ENCODE measurements around the gene EOMES. TPM values are rescaled to one million over a fixed set of nuclear protein-coding genes. Genes with fewer than 3 reads are reported as not detected.
A peak's percentile ranks its signal among the peaks of the same experiment; 100 is the strongest.

EOMES gene
- total and polyA plus RNA-seq, 7 donors = 0.01 to 0.15 (median 0.07) TPM; not detected in 2

- WGBS, 3 donors = 0 to 1% (median 1%) methylated on average over 49 of the region's 49 CpGs
- peak; percentile 89 to 95 (median 94) for ATAC-seq
- DNase-seq = peak; percentile 70 to 83
- TF ChIP-seq, protein P1, sequence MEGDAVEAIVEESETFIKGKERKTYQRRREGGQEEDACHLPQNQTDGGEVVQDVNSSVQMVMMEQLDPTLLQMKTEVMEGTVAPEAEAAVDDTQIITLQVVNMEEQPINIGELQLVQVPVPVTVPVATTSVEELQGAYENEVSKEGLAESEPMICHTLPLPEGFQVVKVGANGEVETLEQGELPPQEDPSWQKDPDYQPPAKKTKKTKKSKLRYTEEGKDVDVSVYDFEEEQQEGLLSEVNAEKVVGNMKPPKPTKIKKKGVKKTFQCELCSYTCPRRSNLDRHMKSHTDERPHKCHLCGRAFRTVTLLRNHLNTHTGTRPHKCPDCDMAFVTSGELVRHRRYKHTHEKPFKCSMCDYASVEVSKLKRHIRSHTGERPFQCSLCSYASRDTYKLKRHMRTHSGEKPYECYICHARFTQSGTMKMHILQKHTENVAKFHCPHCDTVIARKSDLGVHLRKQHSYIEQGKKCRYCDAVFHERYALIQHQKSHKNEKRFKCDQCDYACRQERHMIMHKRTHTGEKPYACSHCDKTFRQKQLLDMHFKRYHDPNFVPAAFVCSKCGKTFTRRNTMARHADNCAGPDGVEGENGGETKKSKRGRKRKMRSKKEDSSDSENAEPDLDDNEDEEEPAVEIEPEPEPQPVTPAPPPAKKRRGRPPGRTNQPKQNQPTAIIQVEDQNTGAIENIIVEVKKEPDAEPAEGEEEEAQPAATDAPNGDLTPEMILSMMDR (IDR thresholded peaks at IDR 0.05) = peak; percentile 76
- intact Hi-C loops (cut with DNase I) = loop anchor here (2.0 to 10.0 kb wide), 4 partner anchors 572 to 616 kb away; no protein-coding TSS in a partner anchor
- no peaks in the 10 kb centered on the region for H3K9me3 ChIP-seq
- no peaks in the 10 kb centered on the region for H3K36me3 ChIP-seq (ENCODE audit: insufficient read depth in 1 of 2, low read depth in 1 of 2)
- peaks cover 0 to 76% (median 26%) of the 10 kb centered on the region in 3 donors for H3K27me3 ChIP-seq (ENCODE audit: insufficient read depth in 3 of 3, low read length in 2 of 3)
- no peak overlapping the region for H3K27ac ChIP-seq
- H3K4me1 ChIP-seq = peaks cover 19% of the 10 kb centered on the region
- H3K4me3 ChIP-seq = peak overlapping the region; percentile 73
Measured at GRCh38 chr3:27712136-27713077, 9.7 kb downstream of the EOMES start.

GRCh38 chr3:27708250-27708649, 13.9 kb downstream of the EOMES start:
- Histone ChIP-seq H3K27me3 (ENCODE audit: insufficient read depth in 3 of 3, low read length in 2 of 3) (peaks cover 0 to 36% (median 4%) of the 10 kb centered on the region in 3 donors), H3K4me1 (peaks cover 8% of the 10 kb centered on the region), H3K4me3 (no peak overlapping the region), H3K9me3 (no peaks in the 10 kb centered on the region), H3K27ac (no peak overlapping the region), H3K36me3 (ENCODE audit: insufficient read depth in 1 of 2, low read depth in 1 of 2) (no peaks in the 10 kb centered on the region)
- 24 to 49% (median 30%) methylated on average over 4 of the region's 4 CpGs for WGBS, 3 donors
- TF ChIP-seq, protein P1 (IDR thresholded peaks at IDR 0.05) = no peak
- intact Hi-C loops (cut with DNase I) = no loop called here
- ATAC-seq (no peak), DNase-seq (no peak)

GRCh38 chr3:27699067-27699466, 23.1 kb downstream of the EOMES start:
- TF ChIP-seq, protein P1 (IDR thresholded peaks at IDR 0.05) = no peak
- Histone ChIP-seq H3K4me3 (no peak overlapping the region), H3K9me3 (peaks cover 3% of the 10 kb centered on the region), H3K36me3 (ENCODE audit: insufficient read depth in 1 of 2, low read depth in 1 of 2) (no peaks in the 10 kb centered on the region), H3K27me3 (ENCODE audit: insufficient read depth in 3 of 3, low read length in 2 of 3) (no peaks in the 10 kb centered on the region), H3K4me1 (no peaks in the 10 kb centered on the region), H3K27ac (no peak overlapping the region)
- ATAC-seq = no peak
- intact Hi-C loops (cut with DNase I) = no loop called here
- WGBS, 3 donors = 82 to 87% (median 84%) methylated on average over 3 of the region's 3 CpGs
- DNase-seq = no peak

GRCh38 chr3:27696906-27697305, 25.2 kb downstream of the EOMES start:
- ATAC-seq = no peak

More at GRCh38 chr3:27696906-27697305, 25.2 kb downstream of the EOMES start:
- TF ChIP-seq, protein P1 (IDR thresholded peaks at IDR 0.05) = no peak
- no peak overlapping the region for H3K27ac ChIP-seq
- 23 to 37% (median 33%) methylated on average over 1 of the region's 1 CpG for WGBS, 3 donors
- DNase-seq = no peak
- H3K9me3 ChIP-seq = peaks cover 3% of the 10 kb centered on the region
- H3K27me3 ChIP-seq (ENCODE audit: insufficient read depth in 3 of 3, low read length in 2 of 3) = no peaks in the 10 kb centered on the region
- H3K4me3 ChIP-seq = no peak overlapping the region
- H3K4me1 ChIP-seq = no peaks in the 10 kb centered on the region
- intact Hi-C loops (cut with DNase I) = no loop called here
- H3K36me3 ChIP-seq (ENCODE audit: insufficient read depth in 1 of 2, low read depth in 1 of 2) = no peaks in the 10 kb centered on the region
